Astrocyte (in vitro differentiated cells and primary cell): Measurements from ENCODE around the gene FEZF2.

ENCODE experiments used
- CTCF ChIP-seq: IDR thresholded peaks from 2 replicates; pipeline ENCODE4 v1.5.1; 2011; ENCODE audit warnings: low read depth, mild to moderate bottlenecking, inconsistent platforms, low read length, moderate library complexity; ENCODE audit not compliant: insufficient read depth
- EZH2 ChIP-seq: IDR thresholded peaks from 2 replicates; pipeline ENCODE4 v1.6.1; 2012; ENCODE audit warnings: mild to moderate bottlenecking, low read length, inconsistent platforms; ENCODE audit not compliant: insufficient read depth

GRCh38 chr3:62359531-62359930 lies 13.8 kb downstream of the FEZF2 start:
- no peak for TF ChIP-seq CTCF
- no peak for TF ChIP-seq EZH2
